Measurements from ENCODE around the gene DISP1.
"Not testable (repeated sequence)": the region's sequence is repeated elsewhere in the genome, so short reads cannot be mapped to it uniquely, and the experiment has no call there.

The DISP1 gene

GRCh38 chr1:222818171-222818570 is 3.3 kb downstream of the DISP1 start:
- no peaks in the 10 kb centered on the region for H3K27me3 Mint-ChIP-seq
- ATAC-seq (ENCODE audit: low read depth) (no peak), DNase-seq (ENCODE audit: low spot score in 2 of 2) (no peak)
- H3K36me3 Mint-ChIP-seq: peaks cover 2% of the 10 kb centered on the region
- H3K4me1 Mint-ChIP-seq: peaks cover 36% of the 10 kb centered on the region
- H3K4me3 Mint-ChIP-seq: no peak overlapping the region
- H3K27ac Mint-ChIP-seq: no peak overlapping the region
- no peaks in the 10 kb centered on the region for H3K9me3 Mint-ChIP-seq

GRCh38 chr1:222820171-222820712 is 5.4 kb downstream of the DISP1 start:
- ATAC-seq (ENCODE audit: low read depth) (no peak), DNase-seq (ENCODE audit: low spot score in 2 of 2) (no peak)
- no peaks in the 10 kb centered on the region for H3K9me3 Mint-ChIP-seq
- no peaks in the 10 kb centered on the region for H3K27me3 Mint-ChIP-seq
- H3K4me1 Mint-ChIP-seq: peaks cover 32% of the 10 kb centered on the region
- H3K4me3 Mint-ChIP-seq: no peak overlapping the region
- no peak overlapping the region for H3K27ac Mint-ChIP-seq
- H3K36me3 Mint-ChIP-seq: peaks cover 2% of the 10 kb centered on the region

GRCh38 chr1:222821239-222821638 is 6.4 kb downstream of the DISP1 start:
- H3K4me1 Mint-ChIP-seq: peaks cover 30% of the 10 kb centered on the region
- no peak for ATAC-seq (ENCODE audit: low read depth)
- no peaks in the 10 kb centered on the region for H3K9me3 Mint-ChIP-seq
- H3K4me3 Mint-ChIP-seq: no peak overlapping the region
- DNase-seq (ENCODE audit: low spot score in 2 of 2): no peak
- no peaks in the 10 kb centered on the region for H3K27me3 Mint-ChIP-seq
- peaks cover 2% of the 10 kb centered on the region for H3K36me3 Mint-ChIP-seq
- H3K27ac Mint-ChIP-seq: no peak overlapping the region

GRCh38 chr1:222823695-222824094 is 8.9 kb downstream of the DISP1 start:
- Mint-ChIP-seq H3K4me3 (no peak overlapping the region), H3K4me1 (peaks cover 26% of the 10 kb centered on the region), H3K9me3 (no peaks in the 10 kb centered on the region), H3K36me3 (peaks cover 2% of the 10 kb centered on the region), H3K27ac (no peak overlapping the region), H3K27me3 (no peaks in the 10 kb centered on the region)
- no peak for ATAC-seq (ENCODE audit: low read depth)
- no peak for DNase-seq (ENCODE audit: low spot score in 2 of 2)

GRCh38 chr1:222824641-222825040 is 9.8 kb downstream of the DISP1 start:
- DNase-seq (ENCODE audit: low spot score in 2 of 2): no peak
- Mint-ChIP-seq H3K27me3 (no peaks in the 10 kb centered on the region), H3K36me3 (peaks cover 2% of the 10 kb centered on the region), H3K4me3 (no peak overlapping the region), H3K9me3 (no peaks in the 10 kb centered on the region), H3K27ac (no peak overlapping the region), H3K4me1 (peaks cover 26% of the 10 kb centered on the region)
- no peak for ATAC-seq (ENCODE audit: low read depth)

- Mint-ChIP-seq H3K4me3 (no peak overlapping the region), H3K27ac (no peak overlapping the region), H3K9me3 (no peaks in the 10 kb centered on the region), H3K36me3 (no peaks in the 10 kb centered on the region), H3K27me3 (no peaks in the 10 kb centered on the region), H3K4me1 (peaks cover 13% of the 10 kb centered on the region)
- DNase-seq (ENCODE audit: low spot score in 2 of 2) (no peak), ATAC-seq (ENCODE audit: low read depth) (no peak)
These were observed 14.1 kb downstream of the DISP1 start for GRCh38 chr1:222828939-222829338.

GRCh38 chr1:222829868-222830267 is 15.0 kb downstream of the DISP1 start:
- no peak overlapping the region for H3K27ac Mint-ChIP-seq
- no peaks in the 10 kb centered on the region for H3K9me3 Mint-ChIP-seq
- H3K4me3 Mint-ChIP-seq: no peak overlapping the region
- H3K36me3 Mint-ChIP-seq: no peaks in the 10 kb centered on the region
- H3K27me3 Mint-ChIP-seq: no peaks in the 10 kb centered on the region
- no peak for ATAC-seq (ENCODE audit: low read depth)
- H3K4me1 Mint-ChIP-seq: peaks cover 16% of the 10 kb centered on the region
- no peak for DNase-seq (ENCODE audit: low spot score in 2 of 2)

- Mint-ChIP-seq H3K4me1 (peaks cover 12% of the 10 kb centered on the region), H3K9me3 (no peaks in the 10 kb centered on the region), H3K36me3 (peaks cover 8% of the 10 kb centered on the region), H3K27ac (peak overlapping the region; percentile 57), H3K27me3 (no peaks in the 10 kb centered on the region), H3K4me3 (no peak overlapping the region)
- ATAC-seq (ENCODE audit: low read depth): no peak
- no peak for DNase-seq (ENCODE audit: low spot score in 2 of 2)
These were observed 18.6 kb downstream of the DISP1 start for GRCh38 chr1:222833356-222833876.

- Mint-ChIP-seq H3K4me3 (no peak overlapping the region), H3K9me3 (no peaks in the 10 kb centered on the region), H3K27me3 (no peaks in the 10 kb centered on the region), H3K27ac (no peak overlapping the region), H3K36me3 (peaks cover 7% of the 10 kb centered on the region), H3K4me1 (peaks cover 10% of the 10 kb centered on the region)
- no peak for DNase-seq (ENCODE audit: low spot score in 2 of 2)
- no peak for ATAC-seq (ENCODE audit: low read depth)
These were observed 28.9 kb downstream of the DISP1 start for GRCh38 chr1:222843469-222844410.

GRCh38 chr1:222844411-222844779 is 29.6 kb downstream of the DISP1 start:
- ATAC-seq (ENCODE audit: low read depth) (no peak), DNase-seq (ENCODE audit: low spot score in 2 of 2) (no peak)
- Mint-ChIP-seq H3K36me3 (peaks cover 5% of the 10 kb centered on the region), H3K4me1 (peaks cover 8% of the 10 kb centered on the region), H3K27ac (no peak overlapping the region), H3K27me3 (no peaks in the 10 kb centered on the region), H3K4me3 (no peak overlapping the region), H3K9me3 (no peaks in the 10 kb centered on the region)

- no peak overlapping the region for H3K27ac Mint-ChIP-seq
- no peak overlapping the region for H3K4me3 Mint-ChIP-seq
- no peak for DNase-seq (ENCODE audit: low spot score in 2 of 2)
- no peaks in the 10 kb centered on the region for H3K27me3 Mint-ChIP-seq
- no peak for ATAC-seq (ENCODE audit: low read depth)
- peaks cover 4% of the 10 kb centered on the region for H3K36me3 Mint-ChIP-seq
- peaks cover 7% of the 10 kb centered on the region for H3K4me1 Mint-ChIP-seq
- H3K9me3 Mint-ChIP-seq: no peaks in the 10 kb centered on the region
These were observed 30.9 kb downstream of the DISP1 start for GRCh38 chr1:222845763-222846162.

- not testable (repeated sequence) for H3K27ac Mint-ChIP-seq; H3K4me1 Mint-ChIP-seq; H3K27me3 Mint-ChIP-seq; H3K4me3 Mint-ChIP-seq; H3K9me3 Mint-ChIP-seq; ATAC-seq (ENCODE audit: low read depth); DNase-seq (ENCODE audit: low spot score in 2 of 2)
- peaks cover 22% of the 10 kb centered on the region for H3K36me3 Mint-ChIP-seq
These were observed 35.7 kb downstream of the DISP1 start for GRCh38 chr1:222850550-222850949.

GRCh38 chr1:222852326-222852725 is 37.5 kb downstream of the DISP1 start:
- H3K27ac Mint-ChIP-seq: no peak overlapping the region
- ATAC-seq (ENCODE audit: low read depth) (no peak), DNase-seq (ENCODE audit: low spot score in 2 of 2) (no peak)
- peaks cover 27% of the 10 kb centered on the region for H3K36me3 Mint-ChIP-seq
- no peak overlapping the region for H3K4me3 Mint-ChIP-seq
- H3K9me3 Mint-ChIP-seq: peaks cover 1% of the 10 kb centered on the region
- H3K27me3 Mint-ChIP-seq: no peaks in the 10 kb centered on the region
- no peaks in the 10 kb centered on the region for H3K4me1 Mint-ChIP-seq

- Mint-ChIP-seq H3K27me3 (no peaks in the 10 kb centered on the region), H3K27ac (no peak overlapping the region), H3K4me1 (peaks cover 8% of the 10 kb centered on the region), H3K36me3 (peaks cover 9% of the 10 kb centered on the region), H3K9me3 (peaks cover 7% of the 10 kb centered on the region), H3K4me3 (no peak overlapping the region)
- DNase-seq (ENCODE audit: low spot score in 2 of 2) (no peak), ATAC-seq (ENCODE audit: low read depth) (no peak)
These were observed 46.2 kb downstream of the DISP1 start for GRCh38 chr1:222861062-222861461.
